HUDEP-2 (cell line): ENCODE results near the gene CDKN2B-AS1.
A peak's percentile ranks its signal among the peaks of the same experiment; 100 is the strongest.
"Not testable (repeated sequence)": the region's sequence is repeated elsewhere in the genome, so short reads cannot be mapped to it uniquely, and the experiment has no call there.

Experiments used
- DNase-seq, 76 experiments: peaks; one replicate each; lab custom pipeline; 2025; ENCODE audit not compliant: unreplicated experiment in 76 of 76; lab: John Stamatoyannopoulos, UW

Gene CDKN2B-AS1

DNA sequence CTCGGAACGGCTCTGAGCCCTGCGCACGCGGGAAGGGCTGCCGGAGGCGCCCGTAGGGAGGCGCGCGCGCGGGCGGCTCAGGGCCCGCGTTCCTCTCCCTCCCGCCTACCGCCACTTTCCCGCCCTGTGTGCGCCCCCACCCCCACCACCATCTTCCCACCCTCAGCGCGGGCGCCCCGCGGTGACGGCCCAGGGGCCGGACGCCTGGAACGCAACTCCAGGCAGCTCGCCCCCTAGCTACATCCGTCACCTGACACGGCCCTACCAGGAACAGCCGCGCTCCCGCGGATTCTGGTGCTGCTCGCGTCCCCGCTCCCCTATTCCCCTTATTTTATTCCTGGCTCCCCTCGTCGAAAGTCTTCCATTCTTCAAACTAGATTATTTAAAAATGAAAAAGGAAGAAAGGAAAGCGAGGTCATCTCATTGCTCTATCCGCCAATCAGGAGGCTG lies at the start of gene CDKN2B-AS1:
CDKN2B-AS1 (plus strand) TSS at position 236 of the 450 bp plus-strand sequence.
- DNase-seq, result peak in 68 of 76 experiments; percentile 17 to 90 (median 79)

DNA sequence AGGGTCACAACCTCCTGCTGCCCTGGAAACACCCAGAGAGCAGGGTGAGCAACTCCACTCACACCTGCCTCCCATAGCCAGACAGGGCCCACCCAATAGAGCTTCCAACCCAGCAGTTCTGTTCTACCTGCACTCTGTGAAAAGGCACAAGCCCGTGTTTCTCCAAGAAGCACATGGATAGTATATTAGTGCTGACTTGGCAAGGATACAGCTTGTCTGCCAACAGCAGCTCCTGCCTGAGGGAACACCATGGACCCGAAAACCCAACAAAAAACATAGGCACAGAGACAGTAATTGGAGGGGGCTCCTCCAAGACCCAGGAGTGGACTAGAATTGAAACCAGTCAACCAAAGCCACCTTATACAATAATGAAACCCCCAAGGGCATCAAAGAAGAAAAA lies 49.0 kb upstream of the CDKN2B-AS1 start:
- no peak for DNase-seq

DNA sequence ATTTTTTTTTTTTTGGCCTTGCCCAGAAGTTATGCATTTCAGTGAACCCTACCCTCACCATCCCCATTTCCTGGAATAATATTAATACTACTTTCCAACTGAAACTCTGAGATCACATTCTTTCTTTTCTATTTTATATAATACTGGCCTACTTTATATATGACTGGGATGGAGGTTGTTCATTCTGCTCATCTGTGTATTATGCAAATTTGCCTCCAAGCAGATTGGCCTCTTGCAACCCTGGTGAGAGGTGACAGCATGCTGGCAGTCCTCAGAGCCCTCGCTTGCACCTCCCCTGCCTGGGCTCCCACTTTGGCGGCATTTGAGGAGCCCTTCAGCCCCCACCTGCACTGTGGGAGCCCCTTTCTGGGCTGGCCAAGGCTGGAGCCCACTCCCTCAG lies 35.8 kb upstream of the CDKN2B-AS1 start:
- no peak for DNase-seq

DNA sequence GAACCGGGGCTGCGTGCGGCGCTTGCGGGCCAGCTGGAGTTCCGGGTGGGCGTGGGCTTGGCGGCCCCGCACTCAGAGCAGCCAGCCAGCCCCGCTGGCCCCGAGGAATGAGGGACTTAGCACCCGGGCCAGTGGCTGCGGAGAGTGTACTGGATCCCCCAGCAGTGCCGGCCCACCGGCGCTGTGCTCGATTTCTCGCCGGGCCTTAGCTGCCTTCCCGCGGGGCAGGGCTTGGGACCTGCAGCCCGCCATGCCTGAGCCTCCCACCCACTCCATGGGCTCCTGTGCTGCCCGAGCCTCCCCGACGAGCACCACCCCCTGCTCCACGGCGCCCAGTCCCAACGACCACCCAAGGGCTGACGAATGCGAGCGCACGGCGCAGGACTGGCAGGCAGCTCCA lies 35.3 kb upstream of the CDKN2B-AS1 start:
- DNase-seq, result not testable (repeated sequence)

DNA sequence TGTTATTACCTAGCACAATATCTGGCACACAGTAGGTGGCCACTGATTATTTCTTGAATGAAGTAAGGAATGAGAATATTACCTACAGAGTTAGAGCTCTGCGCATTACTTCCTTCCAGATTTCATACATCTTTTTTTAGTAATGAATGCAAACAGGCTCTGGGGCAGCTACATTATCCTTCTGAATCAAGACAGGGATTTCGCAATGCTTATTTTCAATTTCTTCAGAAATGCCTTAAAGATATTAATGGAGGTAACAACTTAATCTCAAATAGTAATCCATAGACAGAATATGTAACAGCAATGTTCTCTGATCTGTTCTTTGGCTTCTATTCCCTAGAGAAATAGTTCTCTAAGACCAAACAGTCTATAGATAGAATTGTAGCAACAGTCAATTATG lies 33.0 kb upstream of the CDKN2B-AS1 start:
- DNase-seq, result no peak

DNA sequence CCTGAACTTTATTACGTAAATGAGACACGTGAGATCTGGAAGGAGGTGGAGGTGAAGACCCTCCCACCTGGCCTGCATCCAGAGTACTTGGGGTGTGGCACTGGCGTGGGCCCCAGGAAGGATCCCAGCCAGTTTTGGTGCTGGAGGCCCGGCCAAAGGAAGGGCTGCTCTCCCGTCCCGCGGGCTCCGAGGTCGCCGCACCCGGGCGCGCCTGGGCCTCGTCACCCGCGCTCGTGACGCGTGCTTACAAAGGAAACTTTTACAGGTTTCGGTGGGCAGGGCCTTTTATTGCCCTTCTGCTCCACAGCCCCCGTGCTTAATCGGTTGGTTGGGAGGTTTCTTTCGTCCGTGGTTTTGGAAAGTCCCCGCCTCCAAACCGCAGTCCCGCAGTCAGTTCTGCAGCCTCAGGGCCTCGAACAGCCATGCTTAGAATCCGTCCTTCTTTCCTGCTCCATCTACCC lies 29.6 kb upstream of the CDKN2B-AS1 start:
- peak in 72 of 76 experiments; percentile 18 to 85 (median 70) for DNase-seq

DNA sequence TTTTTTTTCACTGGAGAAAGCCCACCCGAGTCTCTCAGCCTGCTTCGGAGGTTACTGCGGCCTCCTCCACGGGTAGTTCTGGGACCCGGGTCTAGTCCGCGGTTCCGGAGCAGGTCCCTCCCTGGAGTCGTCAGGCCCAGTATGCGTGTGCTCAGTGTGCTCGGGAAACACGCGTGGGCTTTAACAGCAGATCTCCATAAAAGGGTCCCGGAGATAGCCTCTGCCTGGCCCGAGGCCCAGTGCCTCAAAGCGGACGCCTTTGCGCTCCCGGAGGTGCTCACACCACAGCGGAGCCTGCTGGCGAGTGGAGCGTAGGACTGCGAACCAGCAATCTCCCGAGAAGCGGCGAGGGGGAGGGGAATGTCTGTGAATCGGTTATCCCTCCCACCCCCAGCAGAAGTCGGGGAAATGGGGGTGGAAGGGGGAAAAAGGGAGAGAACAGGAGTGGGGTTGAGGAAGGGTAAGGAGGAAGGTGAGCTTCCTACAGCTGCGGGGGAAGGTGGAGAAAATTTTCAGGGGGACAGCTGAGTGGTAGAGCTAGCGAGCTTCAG lies 29.1 kb upstream of the CDKN2B-AS1 start:
- peak in 69 of 76 experiments; percentile 32 to 85 (median 69) for DNase-seq

DNA sequence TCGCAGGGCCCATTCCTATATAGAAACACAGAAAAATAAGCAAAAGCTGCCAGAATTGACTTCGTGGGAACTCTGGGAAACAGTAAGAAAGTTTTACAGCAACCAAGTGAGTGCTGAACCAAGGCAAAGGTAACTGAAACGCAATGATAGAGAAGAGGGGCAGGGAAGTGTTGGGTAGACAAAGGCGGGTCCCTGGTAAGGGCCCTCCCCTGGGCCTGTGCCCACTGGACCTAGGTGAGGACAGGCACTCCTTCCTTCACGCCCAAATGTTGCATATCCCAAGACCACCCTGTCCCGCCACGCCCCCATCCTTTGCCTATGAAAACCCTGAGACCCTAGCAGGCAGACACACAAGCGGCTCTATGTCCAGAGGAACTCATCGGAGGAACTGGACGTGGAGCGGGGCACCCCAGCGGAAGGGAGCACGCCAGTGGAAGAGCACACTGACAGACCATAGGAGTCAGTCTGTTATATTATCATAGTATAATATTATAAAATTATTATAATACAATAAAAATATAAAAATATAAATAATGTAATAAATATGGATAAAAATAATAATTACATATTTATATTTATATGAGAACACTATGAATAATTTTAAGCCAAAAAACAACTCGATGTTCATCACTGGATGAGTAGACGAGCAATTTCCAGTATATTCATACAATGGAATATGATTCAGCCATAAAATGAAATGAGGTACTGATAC lies 28.3 kb upstream of the CDKN2B-AS1 start:
- peak in 1 of 76 experiments; percentile 27 for DNase-seq

DNA sequence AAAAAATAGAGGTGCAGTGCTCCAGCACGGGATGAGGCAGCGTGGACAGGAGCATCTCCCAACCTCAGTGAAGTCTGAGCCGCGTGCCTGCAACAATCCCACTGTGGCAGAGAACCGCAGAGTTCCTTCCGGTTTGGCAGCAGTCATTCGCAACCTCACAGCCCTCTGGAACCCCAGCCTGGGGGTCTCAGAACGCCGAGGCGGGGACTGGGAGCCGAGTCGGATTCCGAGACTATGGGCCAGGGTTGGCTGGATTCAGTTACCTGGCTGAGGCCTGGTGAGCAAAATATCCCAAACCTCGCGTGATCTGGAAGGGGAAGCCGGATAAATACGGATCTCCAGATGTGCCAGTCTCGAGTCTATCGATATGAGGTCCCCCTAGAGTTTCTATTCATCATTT lies 27.4 kb upstream of the CDKN2B-AS1 start:
- DNase-seq, result no peak

DNA sequence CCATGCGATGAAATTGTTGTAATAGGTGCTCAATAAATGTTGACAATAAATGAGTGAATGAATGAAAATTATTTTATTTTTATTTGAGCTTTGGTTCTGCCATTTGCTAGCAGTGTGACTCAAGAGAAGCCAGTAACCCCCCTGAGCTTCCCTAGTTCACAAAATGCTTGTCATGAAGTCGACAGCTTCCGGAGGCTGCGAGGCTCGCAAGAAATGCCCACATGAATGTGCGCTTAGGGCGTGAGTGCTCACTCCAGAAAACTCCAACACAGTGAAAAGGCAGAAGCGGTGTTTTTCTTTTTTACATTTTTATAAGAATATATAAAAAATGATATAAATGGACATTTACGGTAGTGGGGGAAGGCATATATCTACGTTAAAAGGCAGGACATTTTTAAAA lies 26.9 kb upstream of the CDKN2B-AS1 start:
- no peak for DNase-seq

DNA sequence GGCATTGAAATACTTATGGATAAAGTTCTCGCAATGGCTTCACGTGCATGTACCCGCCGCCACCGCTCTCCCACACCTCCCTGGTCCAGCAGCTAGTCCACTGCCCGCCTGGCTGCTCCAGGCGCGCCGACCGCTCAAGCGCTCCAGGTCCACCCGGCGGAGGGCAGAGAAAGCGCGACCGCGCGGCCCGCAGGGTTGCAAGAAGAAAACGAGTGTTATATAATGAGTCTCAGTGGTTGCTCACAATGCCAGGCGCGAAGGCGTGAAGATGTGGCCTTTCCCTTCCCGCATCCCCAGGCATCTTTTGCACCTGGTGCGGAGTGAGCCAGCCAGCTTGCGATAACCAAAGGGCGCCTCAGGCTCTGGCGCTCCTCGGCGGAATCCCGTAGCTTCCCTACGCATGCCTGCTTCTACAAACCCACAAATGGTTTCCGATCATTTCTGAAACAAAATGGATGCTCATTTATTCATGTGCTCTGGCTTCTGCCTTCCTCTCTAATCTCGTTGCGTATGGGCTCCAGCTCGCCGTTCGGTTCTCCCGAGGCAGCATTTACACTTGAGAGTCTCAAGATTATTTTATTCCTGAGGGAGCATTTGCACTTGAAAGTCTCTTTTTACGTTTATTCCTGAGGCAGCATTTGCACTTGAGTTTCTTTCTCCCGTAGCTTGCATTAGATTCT lies 26.1 kb upstream of the CDKN2B-AS1 start:
- no peak for DNase-seq

DNA sequence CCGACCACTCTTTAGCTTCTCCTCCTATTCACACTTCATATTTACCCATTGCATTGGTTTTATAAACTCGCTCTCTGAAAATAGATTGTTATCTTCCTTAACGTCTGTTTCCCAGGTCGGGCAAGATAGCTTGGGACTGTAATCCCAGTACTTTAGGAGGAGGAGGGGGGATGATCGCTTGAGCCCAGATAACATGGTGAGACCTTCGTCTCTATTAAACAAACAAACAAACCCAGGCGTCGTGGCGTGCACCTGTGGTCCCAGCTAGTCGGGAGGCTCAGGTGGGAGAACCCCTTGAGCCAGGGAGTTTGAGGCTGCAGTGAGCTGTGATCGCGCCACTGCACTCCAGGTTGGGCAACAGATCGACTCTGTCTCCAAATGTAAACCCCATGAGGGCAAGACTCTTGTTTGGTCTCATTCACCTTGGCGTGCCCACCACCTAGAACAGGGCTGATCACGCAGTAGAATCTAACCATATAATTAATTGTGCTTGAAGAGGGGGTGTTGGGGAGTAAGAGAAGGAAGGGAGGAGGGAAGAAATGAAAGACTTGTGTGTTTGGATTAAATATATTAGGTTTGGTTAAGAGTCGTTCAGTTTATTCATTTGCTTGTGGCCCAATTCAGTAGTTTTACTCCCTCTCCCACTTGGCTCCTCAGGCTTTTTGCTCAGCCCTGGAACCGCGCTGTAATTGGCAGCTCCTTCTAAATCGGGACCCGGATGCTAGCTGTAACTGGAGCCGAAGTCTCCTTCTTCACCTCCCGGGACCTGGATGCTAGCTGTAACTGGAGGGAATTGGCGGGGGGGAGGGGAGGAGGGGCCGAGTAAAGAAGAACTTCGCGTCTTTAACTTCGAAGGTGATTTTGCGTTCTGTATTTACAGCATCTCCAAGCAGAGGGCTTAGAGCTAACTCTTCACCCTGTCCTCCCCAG lies 25.3 kb upstream of the CDKN2B-AS1 start:
- no peak for DNase-seq

DNA sequence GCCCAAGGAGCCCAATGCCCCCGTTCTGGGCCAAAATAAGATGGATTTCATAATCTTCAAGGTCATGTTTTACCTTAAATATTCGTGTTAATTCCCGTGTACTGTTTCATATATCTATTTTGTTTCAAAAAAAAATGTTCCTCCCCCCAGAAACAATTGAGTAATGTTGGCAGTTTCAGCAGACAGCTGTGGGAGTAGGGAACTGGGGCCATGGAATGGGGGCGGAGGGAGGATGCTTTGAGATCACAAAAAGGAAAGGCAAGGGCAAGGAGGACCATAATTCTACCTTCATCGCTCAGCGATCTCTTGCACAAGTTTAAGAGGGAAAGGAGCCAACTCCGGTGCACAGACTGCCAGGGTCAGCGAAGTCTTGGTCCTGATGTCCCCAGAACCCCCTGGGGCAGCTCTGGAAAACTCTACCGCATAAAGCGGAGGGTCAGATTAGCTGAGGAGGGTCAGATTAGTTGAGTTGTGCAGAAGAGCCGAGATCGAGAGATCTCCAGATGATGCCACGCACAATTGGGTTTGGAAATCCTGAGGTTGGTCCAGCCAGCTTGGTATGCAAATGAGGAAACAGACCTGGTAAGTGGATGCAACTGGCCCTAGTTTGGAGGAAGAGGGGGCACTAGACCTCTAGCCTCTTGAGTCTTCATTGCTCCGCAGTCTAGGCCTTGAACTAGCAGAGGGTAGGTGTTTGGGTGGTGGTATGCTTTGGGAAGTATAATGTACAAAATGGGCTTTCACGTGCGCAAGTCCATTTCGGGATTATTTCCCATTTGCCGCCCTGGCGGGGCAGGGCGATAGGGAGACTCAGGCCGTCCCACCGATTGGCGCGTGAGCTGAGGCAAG lies 24.4 kb upstream of the CDKN2B-AS1 start:
- no peak for DNase-seq

DNA sequence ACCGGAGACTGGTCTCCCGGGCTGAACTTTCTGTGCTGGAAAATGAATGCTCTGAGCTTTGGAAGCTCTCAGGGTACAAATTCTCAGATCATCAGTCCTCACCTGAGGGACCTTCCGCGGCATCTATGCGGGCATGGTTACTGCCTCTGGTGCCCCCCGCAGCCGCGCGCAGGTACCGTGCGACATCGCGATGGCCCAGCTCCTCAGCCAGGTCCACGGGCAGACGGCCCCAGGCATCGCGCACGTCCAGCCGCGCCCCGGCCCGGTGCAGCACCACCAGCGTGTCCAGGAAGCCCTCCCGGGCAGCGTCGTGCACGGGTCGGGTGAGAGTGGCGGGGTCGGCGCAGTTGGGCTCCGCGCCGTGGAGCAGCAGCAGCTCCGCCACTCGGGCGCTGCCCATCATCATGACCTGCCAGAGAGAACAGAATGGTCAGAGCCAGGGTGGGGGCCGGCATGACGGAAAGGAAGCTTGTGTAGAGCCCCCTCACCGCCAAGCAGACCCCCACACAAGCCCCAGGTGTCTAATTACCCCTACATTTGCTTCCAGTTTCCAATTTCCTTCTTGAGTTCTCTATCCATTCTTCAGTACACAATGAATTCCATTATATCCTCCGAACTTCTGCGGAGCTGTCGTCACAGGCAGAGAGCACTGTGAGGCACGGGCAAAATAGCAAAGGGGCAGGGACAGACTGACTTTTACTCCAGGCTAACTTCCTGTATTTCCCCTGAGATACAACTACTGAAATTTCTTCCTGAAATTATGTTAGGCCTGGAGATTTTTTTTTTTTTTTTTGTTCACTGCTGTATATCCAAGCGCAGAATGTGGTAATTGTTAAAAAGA lies 23.6 kb upstream of the CDKN2B-AS1 start:
- DNase-seq, result no peak

DNA sequence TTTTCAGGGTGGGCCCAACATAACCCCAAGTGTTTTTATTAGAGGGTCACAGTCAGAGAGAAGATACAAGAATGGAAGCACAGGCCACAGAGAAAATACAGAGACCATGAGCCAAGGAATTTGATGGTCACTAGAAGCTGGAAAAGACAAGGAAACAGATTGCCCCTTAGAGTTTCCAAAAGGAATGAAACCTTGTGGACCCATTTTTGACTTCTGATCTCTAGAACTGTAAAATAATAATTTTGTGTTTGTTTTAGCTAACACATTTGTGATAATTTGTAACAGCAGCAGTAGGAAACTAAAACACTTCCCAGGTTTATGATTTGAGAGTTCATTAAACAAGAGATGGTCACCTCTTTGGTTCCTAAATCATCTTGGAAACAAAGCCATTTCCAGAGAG lies 22.2 kb upstream of the CDKN2B-AS1 start:
- no peak for DNase-seq

DNA sequence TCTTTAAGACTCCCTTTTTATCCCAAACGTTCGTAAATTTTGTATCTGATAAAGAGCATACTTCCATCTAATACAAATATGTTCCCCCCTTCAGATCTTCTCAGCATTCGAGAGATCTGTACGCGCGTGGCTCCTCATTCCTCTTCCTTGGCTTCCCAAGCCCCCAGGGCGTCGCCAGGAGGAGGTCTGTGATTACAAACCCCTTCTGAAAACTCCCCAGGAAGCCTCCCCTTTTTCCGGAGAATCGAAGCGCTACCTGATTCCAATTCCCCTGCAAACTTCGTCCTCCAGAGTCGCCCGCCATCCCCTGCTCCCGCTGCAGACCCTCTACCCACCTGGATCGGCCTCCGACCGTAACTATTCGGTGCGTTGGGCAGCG lies 20.3 kb upstream of the CDKN2B-AS1 start:
- peak in 2 of 76 experiments; percentile 20 to 47 for DNase-seq

DNA sequence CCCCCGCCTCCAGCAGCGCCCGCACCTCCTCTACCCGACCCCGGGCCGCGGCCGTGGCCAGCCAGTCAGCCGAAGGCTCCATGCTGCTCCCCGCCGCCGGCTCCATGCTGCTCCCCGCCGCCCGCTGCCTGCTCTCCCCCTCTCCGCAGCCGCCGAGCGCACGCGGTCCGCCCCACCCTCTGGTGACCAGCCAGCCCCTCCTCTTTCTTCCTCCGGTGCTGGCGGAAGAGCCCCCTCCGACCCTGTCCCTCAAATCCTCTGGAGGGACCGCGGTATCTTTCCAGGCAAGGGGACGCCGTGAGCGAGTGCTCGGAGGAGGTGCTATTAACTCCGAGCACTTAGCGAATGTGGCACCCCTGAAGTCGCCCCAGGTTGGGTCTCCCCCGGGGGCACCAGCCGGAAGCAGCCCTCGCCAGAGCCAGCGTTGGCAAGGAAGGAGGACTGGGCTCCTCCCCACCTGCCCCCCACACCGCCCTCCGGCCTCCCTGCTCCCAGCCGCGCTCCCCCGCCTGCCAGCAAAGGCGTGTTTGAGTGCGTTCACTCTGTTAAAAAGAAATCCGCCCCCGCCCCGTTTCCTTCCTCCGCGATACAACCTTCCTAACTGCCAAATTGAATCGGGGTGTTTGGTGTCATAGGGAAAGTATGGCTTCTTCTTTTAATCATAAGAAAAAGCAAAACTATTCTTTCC lies 19.7 kb upstream of the CDKN2B-AS1 start:
- DNase-seq, result peak in 74 of 76 experiments; percentile 53 to 96 (median 90)

DNA sequence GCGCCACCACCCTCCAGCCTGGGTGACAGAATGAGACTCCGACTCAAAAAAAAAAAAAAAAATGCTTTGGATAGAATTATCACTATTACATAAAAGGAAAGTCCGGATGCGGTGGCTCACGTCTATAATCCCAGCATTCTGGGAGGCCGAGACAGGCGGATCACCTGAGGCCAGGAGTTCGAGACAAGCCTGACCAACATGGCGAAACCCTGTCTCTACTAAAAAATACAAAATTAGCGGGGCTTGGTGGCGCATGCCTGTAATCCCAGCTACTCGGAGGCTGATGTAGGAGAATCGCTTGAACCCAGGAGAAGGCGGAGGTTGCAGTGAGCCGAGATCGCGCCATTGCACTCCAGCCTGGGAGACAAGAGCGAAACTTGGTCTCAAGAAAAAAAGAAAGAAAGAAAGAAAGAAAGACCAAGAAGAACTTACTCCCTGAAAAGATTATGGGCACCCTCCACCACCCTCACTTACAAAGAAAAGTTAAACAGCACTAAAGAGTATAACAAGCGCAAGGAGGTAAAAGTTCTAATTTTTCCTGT lies 18.2 kb upstream of the CDKN2B-AS1 start:
- DNase-seq, result no peak
